K562 (cell line): Measurements from ENCODE around the gene SLC3A2. TPM values are rescaled to one million over a fixed set of nuclear protein-coding genes. Genes with fewer than 3 reads are reported as not detected.

Experiments
- ATF4 ChIP-seq: fragments of 450-650 bp; formaldehyde crosslinking; IDR thresholded peaks from 2 replicates; pipeline ENCODE4 v1.4.0; 2022; ENCODE audit warnings: mild to moderate bottlenecking, moderate library complexity
- ATF6 ChIP-seq: sonication (generic); formaldehyde crosslinking; IDR thresholded peaks from 2 replicates; pipeline ENCODE4 v1.4.0; 2020; ENCODE audit warnings: mild to moderate bottlenecking, missing genetic modification reagents
- BHLHE40 ChIP-seq: IDR thresholded peaks from 2 replicates; pipeline ENCODE4 v1.6.1; 2011; ENCODE audit warnings: low read length, improper control_type of control experiment
- CREB5 ChIP-seq: fragments of 250-450 bp; sonication (Bioruptor Pico); IDR thresholded peaks from 2 replicates; pipeline ENCODE4 v1.5.0; 2020; ENCODE audit warnings: mild to moderate bottlenecking
- DACH1 ChIP-seq: fragments of 450-650 bp; IDR thresholded peaks from 2 replicates; pipeline ENCODE4 v1.6.1; 2018; ENCODE audit not compliant: partially characterized antibody
- ESRRA ChIP-seq: fragments of 450-650 bp; IDR thresholded peaks from 2 replicates; pipeline ENCODE4 v1.6.1; 2014; ENCODE audit warnings: low read depth, mild to moderate bottlenecking, moderate library complexity, borderline replicate concordance
- ESRRB ChIP-seq: fragments of 250-450 bp; sonication (Bioruptor Pico); IDR thresholded peaks from 2 replicates; pipeline ENCODE4 v1.5.0; 2020; ENCODE audit warnings: mild to moderate bottlenecking, moderate library complexity, borderline replicate concordance
- ETV1 ChIP-seq: fragments of 450-650 bp; conservative IDR thresholded peaks from 2 replicates; pipeline ENCODE4 v1.6.1; 2016; ENCODE audit warnings: missing genetic modification characterization, control low read depth, low read depth, missing compliant biosample characterization
- GABPB1 ChIP-seq: sonication (generic); formaldehyde crosslinking; IDR thresholded peaks from 2 replicates; pipeline ENCODE4 v1.8.0; 2022; ENCODE audit warnings: mild to moderate bottlenecking, missing genetic modification reagents
- NR2C1 ChIP-seq, 2 experiments: fragments of 450-650 bp; IDR thresholded peaks; 2 replicates each; pipeline ENCODE4 v1.6.1; 2017; ENCODE audit warnings: mild to moderate bottlenecking in 2 of 2, antibody characterized with exemption in 1 of 2, inconsistent platforms in 1 of 2, missing compliant biosample characterization in 1 of 2, missing genetic modification characterization in 1 of 2
- NR2C2 ChIP-seq, 2 experiments: fragments of 200-800 bp in 1 of 2; sonication (Bioruptor generic) in 1 of 2; sonication (generic) in 1 of 2; formaldehyde crosslinking in 1 of 2; IDR thresholded peaks; 2 replicates each; pipeline versions ENCODE4 v1.6.1 to v1.8.0; 2016 to 2022; ENCODE audit warnings: mild to moderate bottlenecking in 1 of 2, missing compliant biosample characterization in 1 of 2, missing genetic modification characterization in 1 of 2, missing genetic modification reagents in 1 of 2
- PML ChIP-seq: IDR thresholded peaks from 2 replicates; pipeline ENCODE4 v1.6.1; 2012; ENCODE audit warnings: low read length, inconsistent platforms
- POLR2G ChIP-seq: fragments of 200-400 bp; formaldehyde crosslinking; IDR thresholded peaks from 2 replicates; pipeline ENCODE4 v1.6.1; 2017; ENCODE audit warnings: low read depth, mild to moderate bottlenecking, antibody characterized with exemption, low read length, moderate library complexity
- RBBP5 ChIP-seq: fragments of 200-600 bp; sonication (generic); IDR thresholded peaks from 2 replicates; pipeline ENCODE4 v1.6.1; 2012; ENCODE audit warnings: borderline replicate concordance, mild to moderate bottlenecking, low read length, control low read depth, inconsistent platforms; ENCODE audit not compliant: insufficient read depth, poor library complexity, severe bottlenecking
- SRSF7 ChIP-seq: fragments of 200-400 bp; formaldehyde crosslinking; optimal IDR thresholded peaks from 2 replicates; pipeline ENCODE3; 2017; ENCODE audit warnings: mild to moderate bottlenecking, low read depth, low read length
- ZBTB26 ChIP-seq: fragments of 450-650 bp; formaldehyde crosslinking; IDR thresholded peaks from 2 replicates; pipeline ENCODE4 v1.4.0; 2022; ENCODE audit warnings: missing genetic modification characterization
- ZBTB33 ChIP-seq: sonication (generic); formaldehyde crosslinking; IDR thresholded peaks from 2 replicates; pipeline ENCODE4 v1.8.1; 2023; ENCODE audit warnings: mild to moderate bottlenecking, missing genetic modification reagents
- ZNF124 ChIP-seq: sonication (generic); formaldehyde crosslinking; IDR thresholded peaks from 2 replicates; pipeline ENCODE4 v1.8.1; 2022; ENCODE audit warnings: missing genetic modification reagents
- polyA plus RNA-seq, 8 experiments: library from polyadenylated mRNA; depleted of rRNA in 4 of 8; stranded (reverse) in 5 of 8; unstranded in 3 of 8; fragments of >200 nt; fragmentation: Nextera tagmentation in 2 of 8; fragmentation: Illumina TruSeq in 1 of 8; extraction: Ambion mirVana in 2 of 8; extraction: Trizol in 1 of 8; gene quantifications; 2 replicates each; pipeline versions ENCODE4 v1.2.1 to v1.2.3, GENCODE V29; 2011 to 2014; ENCODE audit warnings: inconsistent platforms in 1 of 8, missing spikeins in 1 of 8
- total RNA-seq, 7 experiments: library from RNA; depleted of rRNA in 6 of 7; stranded (reverse); fragments of >200 nt in 6 of 7; fragmentation: Illumina TruSeq in 2 of 7; extraction: Trizol in 2 of 7; gene quantifications; 2 replicates each; pipeline versions ENCODE4 v1.2.1 to v1.2.3, GENCODE V29; 2011 to 2021; ENCODE audit warnings: low replicate concordance in 1 of 7

Gene SLC3A2
- total and polyA plus RNA-seq, 9 of the 15 experiments (the other 6 are each of a cell fraction or from before 2014, with no cell fraction given), result 20.0 to 296 (median 214) TPM

- TF ChIP-seq PML (peak; percentile 99), SRSF7 (no peak), ZBTB33 (CRISPR knock-in tag) (peak; percentile 27; the same call in 1 of the 2 replicates), RBBP5 (peak; percentile 56), CREB5 (0 out of 2 replicates have a peak, but pooled peaks have one; percentile 9), ZBTB26 (peak; percentile 95), NR2C2 (CRISPR knock-in tag; IDR thresholded peaks at IDR 0.05) (peak; percentile 77), NR2C2 (tag; IDR thresholded peaks at IDR 0.05) (peak; percentile 74), ZNF124 (CRISPR knock-in tag) (no peak), POLR2G (peak; percentile 98), BHLHE40 (peak; percentile 78), ESRRB (CRISPR knock-in tag) (no peak; the same call in 1 of the 2 replicates), DACH1 (no peak), ESRRA (peak; percentile 95), ETV1 (tag) (no peak), ATF4 (CRISPR knock-in tag) (peak; percentile 61), GABPB1 (CRISPR knock-in tag) (peak; percentile 79), ATF6 (CRISPR knock-in tag) (peak; percentile 97), NR2C1 (IDR thresholded peaks at IDR 0.05) (peak; percentile 55; the same call in 1 of the 2 replicates), NR2C1 (tag; IDR thresholded peaks at IDR 0.05) (no peak)
Observed at GRCh38 chr11:62855571-62856332, 24.9 kb upstream of the SLC3A2 start (continued).
